ENCODE measurements around the gene NRDE2.

Gene NRDE2

DNA sequence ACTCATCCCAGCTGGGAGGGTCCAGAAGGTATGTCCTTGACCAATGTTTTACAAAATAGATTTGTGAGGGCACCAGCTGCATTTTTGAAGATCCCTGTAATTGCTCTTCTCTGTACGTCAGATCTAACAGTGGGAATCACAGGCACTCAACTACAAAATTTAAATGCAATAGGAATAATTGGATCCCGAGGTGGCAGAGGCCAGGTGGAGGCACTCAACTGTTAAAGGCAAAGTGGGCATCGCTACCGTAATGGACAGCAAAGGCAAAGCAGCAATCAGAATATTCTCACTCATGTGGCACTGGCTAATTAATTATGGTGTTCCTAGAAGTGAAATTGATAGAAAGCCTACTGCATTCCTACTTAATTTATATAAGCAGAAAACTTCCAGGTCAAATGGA lies 103.3 kb downstream of the NRDE2 start:
- Histone ChIP-seq H3K79me1 (ENCODE audit: low read length) (no peaks in the 10 kb centered on the region), H3K27ac (ENCODE audit: low read depth, low read length) (no peak overlapping the region), H3K23ac (ENCODE audit: low read length) (no peak overlapping the region), H3K79me2 (ENCODE audit: control insufficient read depth, insufficient read depth, low read length) (no peaks in the 10 kb centered on the region), H3K4me2 (ENCODE audit: low read length) (no peak overlapping the region), H3K4ac (ENCODE audit: low read depth, low read length) (no peak overlapping the region), H3K18ac (ENCODE audit: low read length) (no peak overlapping the region), H2AK5ac (ENCODE audit: low read length) (no peak overlapping the region), H3K4me1 (ENCODE audit: control insufficient read depth, low read depth, low read length) (no peaks in the 10 kb centered on the region), H3K4me3 (ENCODE audit: low read length) (no peak overlapping the region), H4K5ac (ENCODE audit: low read length) (no peak overlapping the region), H3K27me3 (ENCODE audit: insufficient read depth, low read length, poor library complexity) (no peaks in the 10 kb centered on the region), H2BK120ac (ENCODE audit: low read depth, low read length) (no peak overlapping the region), H4K8ac (ENCODE audit: low read depth, low read length) (no peak overlapping the region), H3K9ac (ENCODE audit: low read length) (no peak overlapping the region), H2BK5ac (ENCODE audit: low read length) (no peak overlapping the region), H2BK15ac (replicated peaks; ENCODE audit: low read depth) (no peak overlapping the region), H3K56ac (ENCODE audit: low read length) (no peak overlapping the region), H3K36me3 (ENCODE audit: control insufficient read depth, insufficient read depth, low read length) (no peaks in the 10 kb centered on the region)
- no peak for DNase-seq
- no CpG with 5 or more reads among the region's 4 CpGs for WGBS (ENCODE audit: extremely low coverage, insufficient coverage, low lambda C conversion rate)

Measured in mesendoderm (in vitro differentiated cells).